RPMI8226 (cell line): ENCODE data around the gene GLE1.
A peak's percentile ranks its signal among the peaks of the same experiment; 100 is the strongest.
"Not testable (repeated sequence)": the region's sequence is repeated elsewhere in the genome, so short reads cannot be mapped to it uniquely, and the experiment has no call there.

ENCODE experiments used
- DNase-seq: peaks from one replicate; pipeline ENCODE4 v3.0.0-alpha.2; 2015

GLE1 gene

GRCh38 chr9:128497824-128498610, 6.5 kb upstream of the GLE1 start:
- no peak for DNase-seq

- no peak for DNase-seq
These were observed 5.6 kb upstream of the GLE1 start for GRCh38 chr9:128498911-128499310.

DNA sequence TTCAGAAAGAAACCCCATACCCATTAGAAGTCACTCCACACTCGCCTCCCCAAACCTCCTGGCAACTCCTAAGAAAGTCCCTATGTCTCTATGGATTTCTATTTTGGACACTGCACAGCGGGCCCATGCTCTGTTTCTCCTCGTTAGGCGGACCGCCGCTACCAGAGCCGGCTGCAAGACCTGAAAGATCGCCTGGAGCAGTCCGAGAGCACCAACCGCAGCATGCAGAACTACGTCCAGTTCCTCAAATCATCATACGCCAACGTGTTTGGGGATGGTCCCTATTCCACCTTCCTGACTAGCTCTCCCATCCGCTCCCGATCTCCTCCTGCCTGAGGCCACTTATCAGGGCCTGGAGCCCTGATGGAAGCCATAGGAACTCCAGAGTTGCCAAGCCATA, 4.6 kb upstream of the GLE1 start:
- no peak for DNase-seq

GRCh38 chr9:128503415-128503825, 1.1 kb upstream of the GLE1 start:
- not testable (repeated sequence) for DNase-seq

- DNase-seq, result peak; percentile 36
These were observed 649 bp upstream of the GLE1 start for GRCh38 chr9:128503870-128504269.

GRCh38 chr9:128505414-128505765, 871 bp downstream of the GLE1 start:
- no peak for DNase-seq

- not testable (repeated sequence) for DNase-seq
These were observed 1.4 kb downstream of the GLE1 start for GRCh38 chr9:128505906-128506305.

GRCh38 chr9:128512820-128513219, 8.3 kb downstream of the GLE1 start:
- DNase-seq, result no peak

GRCh38 chr9:128521956-128522355, 17.4 kb downstream of the GLE1 start:
- no peak for DNase-seq

DNA sequence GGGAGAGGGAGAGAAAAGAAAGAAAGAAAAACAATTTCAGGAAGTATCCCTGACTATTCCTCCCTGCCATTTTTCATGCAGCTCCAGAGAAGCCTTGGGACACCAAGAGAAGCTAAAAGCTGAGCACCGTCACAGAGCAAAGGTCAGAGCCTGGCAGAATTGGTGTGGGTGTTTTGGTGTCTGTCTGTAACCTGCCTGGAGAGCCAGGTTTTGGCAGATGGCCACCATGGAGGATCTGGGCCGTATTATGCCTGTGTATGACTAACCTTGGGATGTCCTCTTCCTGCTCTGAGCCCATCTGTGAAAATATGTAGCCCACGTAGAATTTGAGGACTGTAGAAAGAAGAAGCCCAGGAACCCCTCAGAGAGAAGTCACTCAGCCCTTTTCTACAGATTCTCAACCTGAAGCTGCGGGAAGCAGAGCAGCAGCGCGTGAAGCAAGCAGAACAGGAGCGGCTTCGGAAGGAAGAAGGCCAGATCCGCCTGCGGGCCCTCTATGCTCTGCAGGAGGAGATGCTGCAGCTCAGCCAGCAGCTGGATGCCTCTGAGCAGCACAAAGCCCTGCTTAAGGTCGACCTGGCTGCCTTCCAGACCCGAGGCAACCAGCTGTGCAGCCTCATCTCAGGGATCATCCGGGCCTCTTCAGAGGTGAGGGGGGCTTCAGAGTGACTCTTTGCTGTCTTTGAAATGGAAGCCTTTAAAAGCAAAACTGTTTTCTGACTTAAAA, 18.8 kb downstream of the GLE1 start:
- DNase-seq, result no peak

DNA sequence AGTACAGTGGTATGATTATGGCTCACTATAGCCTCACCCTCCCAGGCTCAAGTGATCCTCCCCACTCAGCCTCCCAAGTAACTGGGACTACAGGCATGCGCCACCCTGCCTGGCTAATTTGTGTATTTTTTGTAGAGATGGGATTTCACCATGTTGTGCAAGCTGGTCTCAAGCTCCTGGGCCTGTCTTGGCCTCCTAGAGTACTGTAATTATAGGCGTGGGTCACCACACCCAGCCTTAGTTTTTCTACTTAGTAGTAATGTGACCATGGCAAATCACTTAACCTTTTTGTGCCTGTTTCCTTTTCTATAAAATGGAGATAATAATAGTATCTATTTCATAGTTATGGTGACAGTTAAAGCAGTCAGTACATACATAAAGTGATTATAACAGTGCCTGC, 22.2 kb downstream of the GLE1 start:
- no peak for DNase-seq

DNA sequence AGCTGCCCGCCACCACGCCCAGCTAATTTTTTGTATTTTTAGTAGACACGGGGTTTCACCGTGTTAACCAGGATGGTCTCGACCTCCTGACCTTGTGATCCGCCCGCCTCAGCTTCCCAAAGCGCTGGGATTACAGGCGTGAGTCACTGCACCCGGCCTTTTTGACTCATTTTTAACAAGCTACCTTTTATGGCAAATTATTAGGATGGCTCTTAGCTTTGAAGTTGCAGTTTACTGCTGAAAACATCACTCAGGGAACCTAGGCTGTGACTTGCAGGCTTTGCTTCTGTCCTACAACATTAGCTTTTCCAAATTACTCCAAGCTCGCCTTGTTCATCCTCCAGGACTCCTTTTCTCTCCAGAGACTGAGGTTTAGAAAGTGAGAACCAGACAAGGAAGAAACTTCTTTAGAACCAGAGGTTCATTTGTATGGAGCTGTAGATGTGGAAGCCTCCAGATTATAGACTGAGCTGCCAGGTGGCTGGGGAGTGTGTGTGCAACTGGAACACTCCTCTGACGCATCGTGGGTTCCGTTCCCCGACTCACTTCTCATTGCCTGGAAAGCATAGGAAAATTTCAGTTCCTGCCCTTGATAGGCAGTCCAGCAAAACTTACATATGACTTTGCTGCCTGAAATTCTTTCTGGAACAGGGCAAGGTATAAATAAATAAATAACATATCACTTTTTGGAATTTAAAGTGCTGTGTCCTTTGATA, 24.1 kb downstream of the GLE1 start:
- no peak for DNase-seq

GRCh38 chr9:128529191-128529590, 24.7 kb downstream of the GLE1 start:
- DNase-seq, result no peak

DNA sequence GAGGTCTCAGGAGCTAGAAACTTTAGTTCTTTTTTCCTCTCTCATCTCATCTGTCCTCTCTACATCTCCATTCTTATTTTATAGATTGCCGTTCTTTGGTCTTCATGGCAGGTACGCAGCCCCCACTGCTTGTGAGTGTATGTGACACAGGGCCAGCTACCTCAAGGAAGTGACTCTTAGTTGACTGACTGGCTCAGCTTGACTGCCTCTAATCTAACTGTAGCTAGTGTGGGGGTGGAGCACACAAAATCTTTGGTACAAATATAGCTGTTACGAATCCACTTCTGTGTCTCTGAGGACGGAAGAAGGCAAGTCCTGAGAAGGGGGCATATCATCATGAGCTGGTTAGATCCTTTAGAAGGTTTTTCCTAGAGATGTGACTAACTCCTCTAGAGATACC, 28.1 kb downstream of the GLE1 start:
- DNase-seq, result no peak

GRCh38 chr9:128540634-128541360, 36.3 kb downstream of the GLE1 start:
- no peak for DNase-seq

DNA sequence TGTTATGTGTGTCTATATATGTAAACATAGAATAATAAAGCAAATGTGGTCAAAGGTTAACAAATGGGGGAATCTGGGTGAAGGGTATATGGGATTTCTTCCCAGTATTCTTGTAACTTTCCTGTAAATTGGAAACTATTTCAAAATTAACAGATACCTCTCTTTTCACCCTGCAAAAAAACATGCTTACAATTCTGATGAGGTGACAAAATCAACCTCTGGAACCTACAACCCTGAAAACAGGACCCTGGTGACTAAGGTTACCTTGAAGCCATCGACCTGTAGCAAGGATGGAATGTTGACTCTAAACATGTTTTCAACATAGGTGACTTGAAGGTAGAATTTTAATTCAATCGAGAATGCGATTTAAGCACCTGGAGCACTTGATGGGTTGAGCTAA, 42.0 kb downstream of the GLE1 start:
- DNase-seq, result no peak

DNA sequence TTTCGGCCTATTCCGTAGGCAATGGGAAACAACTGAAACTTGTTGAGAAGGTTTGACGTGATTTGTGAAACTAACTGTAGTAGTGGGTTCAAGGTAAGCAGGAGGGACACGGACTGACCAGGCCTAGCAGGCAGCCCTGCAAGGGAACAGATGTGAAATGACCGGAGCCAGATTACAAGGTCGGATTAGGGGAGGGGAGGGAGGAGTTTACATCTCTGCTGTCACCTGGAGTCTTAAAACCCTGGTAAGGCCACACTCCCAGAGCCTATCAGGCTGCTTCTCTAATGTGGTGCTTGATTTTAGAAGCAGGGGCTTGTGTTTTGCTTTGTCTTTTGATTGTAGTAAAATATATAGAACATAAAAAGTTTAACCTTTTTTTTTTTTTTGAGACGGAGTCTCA, 44.4 kb downstream of the GLE1 start:
- DNase-seq, result no peak

DNA sequence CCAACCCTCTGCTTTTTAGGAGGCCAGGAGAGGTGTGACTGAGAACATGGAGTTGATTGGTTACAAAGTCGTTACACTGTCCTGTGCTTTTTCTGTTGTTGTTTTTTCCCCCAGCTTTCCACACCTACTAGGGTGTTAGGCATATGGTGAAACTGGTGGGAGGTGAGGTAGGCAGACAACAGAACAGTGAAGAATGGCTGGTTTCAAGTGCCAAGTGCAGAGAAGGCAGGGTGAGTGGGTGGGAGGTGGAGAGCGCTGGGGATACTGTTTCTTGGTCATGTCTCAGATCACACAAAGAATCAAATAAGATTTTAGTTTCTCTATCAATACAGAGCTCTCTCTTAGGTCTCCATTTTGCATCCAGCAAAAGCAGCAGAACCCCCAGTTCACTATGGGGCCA, 45.7 kb downstream of the GLE1 start:
- no peak for DNase-seq

- DNase-seq, result no peak
These were observed 46.5 kb downstream of the GLE1 start for GRCh38 chr9:128550770-128551656.

- DNase-seq, result no peak
These were observed 47.2 kb downstream of the GLE1 start for GRCh38 chr9:128551657-128552152.

- DNase-seq, result peak; percentile 96
These were observed 47.7 kb downstream of the GLE1 start, which contains the start of gene SPTAN1 for GRCh38 chr9:128552153-128552743. TSS of gene SPTAN1 (plus strand) at chr9:128552587. CDS start at chr9:128566741, 14,154 bp downstream.
